ENCODE results near the gene KCNG4. TPM values are rescaled to one million over a fixed set of nuclear protein-coding genes. Genes with fewer than 3 reads are reported as not detected.
"Not testable (repeated sequence)": the region's sequence is repeated elsewhere in the genome, so short reads cannot be mapped to it uniquely, and the experiment has no call there.

Gene KCNG4
- total RNA-seq, 3 donors from 2014 or later (not counting 1 experiment from before 2014, with no cell fraction given): not detected

GRCh38 chr16:84207879-84208278, 31.9 kb downstream of the KCNG4 start:
- H3K4me3 ChIP-seq (ENCODE audit: low read length): no peak overlapping the region
- H3K36me3 Mint-ChIP-seq: no peaks in the 10 kb centered on the region
- H3K27ac Mint-ChIP-seq: no peak overlapping the region
- WGBS (ENCODE audit: insufficient coverage): 81% methylated on average over 8 of the region's 8 CpGs
- H3K27me3 ChIP-seq (ENCODE audit: control insufficient read depth, insufficient read depth, low read length): no peaks in the 10 kb centered on the region
- H3K4me1 ChIP-seq (ENCODE audit: control insufficient read depth, insufficient read depth, low read length): no peaks in the 10 kb centered on the region
- no peak for TF ChIP-seq CTCF (IDR thresholded peaks at IDR 0.05)
- H3K27ac ChIP-seq (ENCODE audit: low read length): no peak overlapping the region
- no peak overlapping the region for H3K4me3 Mint-ChIP-seq
- no peak for DNase-seq
- no peaks in the 10 kb centered on the region for H3K36me3 ChIP-seq (ENCODE audit: control insufficient read depth, insufficient read depth, low read length)
- intact Hi-C loops (cut with micrococcal nuclease): no loop called here
- H3K9me3 ChIP-seq (ENCODE audit: control insufficient read depth, insufficient read depth, low read length): no peaks in the 10 kb centered on the region
- H3K4me1 Mint-ChIP-seq: no peaks in the 10 kb centered on the region
- H3K9me3 Mint-ChIP-seq: no peaks in the 10 kb centered on the region
- no peak for ATAC-seq
- H3K27me3 Mint-ChIP-seq (ENCODE audit: low read depth in 2 of 2): peaks cover 0 to 10% of the 10 kb centered on the region in 2 donors

- no peak for ATAC-seq
- no peak overlapping the region for H3K4me3 Mint-ChIP-seq
Observed at GRCh38 chr16:84207251-84207650, 32.6 kb downstream of the KCNG4 start.

GRCh38 chr16:84205976-84206691, 33.7 kb downstream of the KCNG4 start:
- ATAC-seq (no peak), DNase-seq (no peak)
- 89% methylated on average over 18 of the region's 18 CpGs for WGBS (ENCODE audit: insufficient coverage)
- H3K9me3 Mint-ChIP-seq: no peaks in the 10 kb centered on the region
- intact Hi-C loops (cut with micrococcal nuclease): no loop called here
- H3K4me1 ChIP-seq (ENCODE audit: control insufficient read depth, insufficient read depth, low read length): no peaks in the 10 kb centered on the region
- peaks cover 0 to 10% of the 10 kb centered on the region in 2 donors for H3K27me3 Mint-ChIP-seq (ENCODE audit: low read depth in 2 of 2)
- no peaks in the 10 kb centered on the region for H3K4me1 Mint-ChIP-seq
- no peak for TF ChIP-seq CTCF (IDR thresholded peaks at IDR 0.05)
- no peak overlapping the region for H3K27ac ChIP-seq (ENCODE audit: low read length)
- no peaks in the 10 kb centered on the region for H3K9me3 ChIP-seq (ENCODE audit: control insufficient read depth, insufficient read depth, low read length)
- no peak overlapping the region for H3K4me3 ChIP-seq (ENCODE audit: low read length)
- no peaks in the 10 kb centered on the region for H3K36me3 ChIP-seq (ENCODE audit: control insufficient read depth, insufficient read depth, low read length)
- H3K27me3 ChIP-seq (ENCODE audit: control insufficient read depth, insufficient read depth, low read length): no peaks in the 10 kb centered on the region
- no peak overlapping the region for H3K27ac Mint-ChIP-seq
- H3K36me3 Mint-ChIP-seq: no peaks in the 10 kb centered on the region
- no peak overlapping the region for H3K4me3 Mint-ChIP-seq

More at GRCh38 chr16:84207251-84207650, 32.6 kb downstream of the KCNG4 start:
- Mint-ChIP-seq H3K27me3 (ENCODE audit: low read depth in 2 of 2) (peaks cover 0 to 10% of the 10 kb centered on the region in 2 donors), H3K9me3 (no peaks in the 10 kb centered on the region), H3K4me1 (no peaks in the 10 kb centered on the region), H3K36me3 (no peaks in the 10 kb centered on the region), H3K27ac (no peak overlapping the region)
- intact Hi-C loops (cut with micrococcal nuclease): no loop called here
- Histone ChIP-seq H3K4me1 (ENCODE audit: control insufficient read depth, insufficient read depth, low read length) (no peaks in the 10 kb centered on the region), H3K27ac (ENCODE audit: low read length) (no peak overlapping the region), H3K36me3 (ENCODE audit: control insufficient read depth, insufficient read depth, low read length) (no peaks in the 10 kb centered on the region), H3K9me3 (ENCODE audit: control insufficient read depth, insufficient read depth, low read length) (no peaks in the 10 kb centered on the region), H3K4me3 (ENCODE audit: low read length) (no peak overlapping the region), H3K27me3 (ENCODE audit: control insufficient read depth, insufficient read depth, low read length) (no peaks in the 10 kb centered on the region)
- no peak for TF ChIP-seq CTCF (IDR thresholded peaks at IDR 0.05)
- no peak for DNase-seq
- WGBS (ENCODE audit: insufficient coverage): 87% methylated on average over 6 of the region's 6 CpGs

- H3K27me3 ChIP-seq (ENCODE audit: control insufficient read depth, insufficient read depth, low read length); H3K36me3 Mint-ChIP-seq; H3K4me1 ChIP-seq (ENCODE audit: control insufficient read depth, insufficient read depth, low read length); H3K9me3 Mint-ChIP-seq; H3K4me1 Mint-ChIP-seq; H3K9me3 ChIP-seq (ENCODE audit: control insufficient read depth, insufficient read depth, low read length); H3K36me3 ChIP-seq (ENCODE audit: control insufficient read depth, insufficient read depth, low read length); H3K4me3 ChIP-seq (ENCODE audit: low read length); H3K4me3 Mint-ChIP-seq; H3K27me3 Mint-ChIP-seq (ENCODE audit: low read depth in 2 of 2); intact Hi-C loops (cut with micrococcal nuclease); H3K27ac Mint-ChIP-seq; H3K27ac ChIP-seq (ENCODE audit: low read length); DNase-seq; ATAC-seq: not testable (repeated sequence)
- 91% methylated on average over 6 of the region's 6 CpGs for WGBS (ENCODE audit: insufficient coverage)
Observed at GRCh38 chr16:84205123-84205522, 34.7 kb downstream of the KCNG4 start.

- H3K9me3 Mint-ChIP-seq; ATAC-seq; H3K27me3 Mint-ChIP-seq (ENCODE audit: low read depth in 2 of 2); H3K27ac ChIP-seq (ENCODE audit: low read length); H3K27me3 ChIP-seq (ENCODE audit: control insufficient read depth, insufficient read depth, low read length); H3K36me3 Mint-ChIP-seq; H3K4me1 ChIP-seq (ENCODE audit: control insufficient read depth, insufficient read depth, low read length); H3K4me3 ChIP-seq (ENCODE audit: low read length); H3K36me3 ChIP-seq (ENCODE audit: control insufficient read depth, insufficient read depth, low read length); H3K4me1 Mint-ChIP-seq; H3K27ac Mint-ChIP-seq; intact Hi-C loops (cut with micrococcal nuclease); H3K4me3 Mint-ChIP-seq; DNase-seq; H3K9me3 ChIP-seq (ENCODE audit: control insufficient read depth, insufficient read depth, low read length): not testable (repeated sequence)
- WGBS (ENCODE audit: insufficient coverage): 87% methylated on average over 26 of the region's 26 CpGs
Observed at GRCh38 chr16:84204551-84204950, 35.3 kb downstream of the KCNG4 start.

All from natural killer cell (primary cell).